ENCODE data around the gene STAG1. TPM values are rescaled to one million over a fixed set of nuclear protein-coding genes. Genes with fewer than 3 reads are reported as not detected.

STAG1 gene
- total and polyA plus RNA-seq, 2 of the 13 experiments (the other 11 are each of a cell fraction or from before 2014, with no cell fraction given): 6.2 to 25.9 TPM

- no peak; the same call in 1 of the 2 replicates for TF ChIP-seq CREB1 (IDR thresholded peaks at IDR 0.05)
- no peak for TF ChIP-seq CREB1 (CRISPR knock-in tag; IDR thresholded peaks at IDR 0.05)
- no peak for TF ChIP-seq TOPORS (CRISPR knock-in tag; IDR thresholded peaks at IDR 0.05)
- 0 out of 2 replicates have a peak, but pooled peaks have one; percentile 4 for TF ChIP-seq ZNF414 (CRISPR knock-in tag; IDR thresholded peaks at IDR 0.05)
- TF ChIP-seq RBM22 (optimal IDR thresholded peaks at IDR 0.05; ENCODE audit: low read length): peak; percentile 65
- no peak for TF ChIP-seq ZNF12 (CRISPR knock-in tag; IDR thresholded peaks at IDR 0.05)
- 0 out of 2 replicates have a peak, but pooled peaks have one; percentile 5 for TF ChIP-seq ZNF30 (CRISPR knock-in tag; IDR thresholded peaks at IDR 0.05)
- peak; percentile 31; the same call in 1 of the 2 replicates for TF ChIP-seq PHF8 (CRISPR knock-in tag; IDR thresholded peaks at IDR 0.05)
- TF ChIP-seq TFDP2 (CRISPR knock-in tag; IDR thresholded peaks at IDR 0.05): peak; percentile 77
- TF ChIP-seq POGK (CRISPR knock-in tag; conservative IDR thresholded peaks at IDR 0.05): 0 out of 2 replicates have a peak, but pooled peaks have one; percentile 51
- 0 out of 2 replicates have a peak, but pooled peaks have one; percentile 33 for TF ChIP-seq IRX3 (CRISPR knock-in tag; IDR thresholded peaks at IDR 0.05; ENCODE audit: borderline replicate concordance, low read depth)
- TF ChIP-seq SMAD3 (CRISPR knock-in tag; IDR thresholded peaks at IDR 0.05): 0 out of 2 replicates have a peak, but pooled peaks have one; percentile 29
- TF ChIP-seq RXRB (CRISPR knock-in tag; IDR thresholded peaks at IDR 0.05; ENCODE audit: borderline replicate concordance): peak; percentile 8; the same call in 1 of the 2 replicates
- TF ChIP-seq SALL1 (CRISPR knock-in tag; IDR thresholded peaks at IDR 0.05): peak; percentile 45
- 0 out of 2 replicates have a peak, but pooled peaks have one; percentile 19 for TF ChIP-seq FOXA3 (CRISPR knock-in tag; IDR thresholded peaks at IDR 0.05)
- no peak for TF ChIP-seq ZNF225 (CRISPR knock-in tag; IDR thresholded peaks at IDR 0.05)
- TF ChIP-seq SAP130 (CRISPR knock-in tag; IDR thresholded peaks at IDR 0.05; ENCODE audit: low read depth): peak; percentile 48; the same call in 1 of the 2 replicates
- TF ChIP-seq ZBTB7B (CRISPR knock-in tag; IDR thresholded peaks at IDR 0.05): peak; percentile 41; the same call in 1 of the 2 replicates
- peak; percentile 29; the same call in 1 of the 2 replicates for TF ChIP-seq ZNF784 (CRISPR knock-in tag; IDR thresholded peaks at IDR 0.05; ENCODE audit: borderline replicate concordance)
- no peak for TF ChIP-seq DDIT3 (CRISPR knock-in tag; IDR thresholded peaks at IDR 0.05)
- TF ChIP-seq ZNF563 (CRISPR knock-in tag; IDR thresholded peaks at IDR 0.05): 0 out of 2 replicates have a peak, but pooled peaks have one; percentile 6
- peak; percentile 20; the same call in 1 of the 2 replicates for TF ChIP-seq ZNF773 (CRISPR knock-in tag; IDR thresholded peaks at IDR 0.05; ENCODE audit: borderline replicate concordance)
- peak; percentile 84 for TF ChIP-seq ZFX (CRISPR knock-in tag; IDR thresholded peaks at IDR 0.05; ENCODE audit: low read depth)
These were observed 634 bp downstream of the STAG1 start (continued) for GRCh38 chr3:136751316-136752171.

All from HepG2 (cell line).